ENCODE measurements around the gene COQ8B.

DNA sequence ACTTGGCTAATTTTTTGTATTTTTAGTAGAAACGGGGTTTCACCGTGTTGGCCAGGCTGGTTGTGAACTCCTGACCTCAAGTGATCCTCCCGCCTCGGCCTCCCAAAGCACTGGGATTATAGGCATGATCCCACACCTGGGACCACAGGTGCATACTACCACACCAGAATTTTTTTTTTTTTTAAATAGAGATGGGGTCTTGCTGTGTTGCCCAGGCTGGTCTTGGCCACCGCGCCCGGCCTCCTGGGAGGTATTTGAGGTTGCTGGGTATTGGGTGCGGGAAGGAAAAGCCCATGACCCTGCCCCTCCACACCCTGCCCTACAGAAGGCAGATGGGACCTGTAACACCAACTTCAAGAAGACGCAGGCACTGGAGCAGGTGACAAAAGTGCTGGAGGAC lies 20.0 kb upstream of the COQ8B start:
- TF ChIP-seq, protein P1, sequence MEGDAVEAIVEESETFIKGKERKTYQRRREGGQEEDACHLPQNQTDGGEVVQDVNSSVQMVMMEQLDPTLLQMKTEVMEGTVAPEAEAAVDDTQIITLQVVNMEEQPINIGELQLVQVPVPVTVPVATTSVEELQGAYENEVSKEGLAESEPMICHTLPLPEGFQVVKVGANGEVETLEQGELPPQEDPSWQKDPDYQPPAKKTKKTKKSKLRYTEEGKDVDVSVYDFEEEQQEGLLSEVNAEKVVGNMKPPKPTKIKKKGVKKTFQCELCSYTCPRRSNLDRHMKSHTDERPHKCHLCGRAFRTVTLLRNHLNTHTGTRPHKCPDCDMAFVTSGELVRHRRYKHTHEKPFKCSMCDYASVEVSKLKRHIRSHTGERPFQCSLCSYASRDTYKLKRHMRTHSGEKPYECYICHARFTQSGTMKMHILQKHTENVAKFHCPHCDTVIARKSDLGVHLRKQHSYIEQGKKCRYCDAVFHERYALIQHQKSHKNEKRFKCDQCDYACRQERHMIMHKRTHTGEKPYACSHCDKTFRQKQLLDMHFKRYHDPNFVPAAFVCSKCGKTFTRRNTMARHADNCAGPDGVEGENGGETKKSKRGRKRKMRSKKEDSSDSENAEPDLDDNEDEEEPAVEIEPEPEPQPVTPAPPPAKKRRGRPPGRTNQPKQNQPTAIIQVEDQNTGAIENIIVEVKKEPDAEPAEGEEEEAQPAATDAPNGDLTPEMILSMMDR (IDR thresholded peaks at IDR 0.05), result no peak
- no peak for TF ChIP-seq EP300 (IDR thresholded peaks at IDR 0.05)
- no peak for TF ChIP-seq POLR2AphosphoS5 (IDR thresholded peaks at IDR 0.05)
- no peak for TF ChIP-seq POLR2A (IDR thresholded peaks at IDR 0.05)

Data from upper lobe of left lung (tissue), 4 donors.